ENCODE data around the gene ARHGAP6.
"Not testable (repeated sequence)": the region's sequence is repeated elsewhere in the genome, so short reads cannot be mapped to it uniquely, and the experiment has no call there.

The ARHGAP6 gene

DNA sequence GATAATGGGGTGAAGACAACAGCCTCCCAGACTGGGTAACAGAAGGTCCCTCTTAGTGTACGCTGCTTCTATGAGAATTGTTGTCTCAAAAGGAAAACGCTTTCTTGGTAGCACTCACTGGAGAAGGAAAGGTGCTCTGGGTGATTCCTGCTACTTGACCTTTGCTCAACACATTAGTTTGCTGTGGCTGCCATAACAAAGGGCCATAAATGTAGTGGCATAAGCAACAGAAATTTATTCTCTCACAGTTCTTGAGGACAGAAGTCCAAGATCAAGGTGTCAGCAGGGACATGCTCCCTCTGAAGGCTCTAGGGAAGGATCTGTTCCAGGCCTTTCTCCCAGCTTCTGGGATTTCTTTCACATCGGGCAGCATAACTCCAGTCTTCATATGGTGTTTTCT is 535.6 kb downstream of the ARHGAP6 start:
- Histone ChIP-seq H3K9me3 (ENCODE audit: control insufficient read depth in 5 of 5, low read length in 5 of 5) (no peaks in the 10 kb centered on the region), H3K4me3 (ENCODE audit: low read depth in 1 of 5, low read length in 5 of 5) (no peak overlapping the region), H3K4me1 (ENCODE audit: control insufficient read depth in 5 of 5, insufficient read depth in 5 of 5, low read length in 5 of 5) (peaks cover 0 to under 1% (median 0%) of the 10 kb centered on the region in 5 donors), H3K27me3 (ENCODE audit: control insufficient read depth in 5 of 5, insufficient read depth in 4 of 5, low read length in 5 of 5) (peaks cover 0 to 7% (median 3%) of the 10 kb centered on the region in 5 donors), H3K36me3 (ENCODE audit: control insufficient read depth in 5 of 5, insufficient read depth in 5 of 5, low read length in 5 of 5) (no peaks in the 10 kb centered on the region), H3K27ac (ENCODE audit: low read depth, low read length) (no peak overlapping the region), H3K9ac (ENCODE audit: low read length in 5 of 5) (no peak overlapping the region)

DNA sequence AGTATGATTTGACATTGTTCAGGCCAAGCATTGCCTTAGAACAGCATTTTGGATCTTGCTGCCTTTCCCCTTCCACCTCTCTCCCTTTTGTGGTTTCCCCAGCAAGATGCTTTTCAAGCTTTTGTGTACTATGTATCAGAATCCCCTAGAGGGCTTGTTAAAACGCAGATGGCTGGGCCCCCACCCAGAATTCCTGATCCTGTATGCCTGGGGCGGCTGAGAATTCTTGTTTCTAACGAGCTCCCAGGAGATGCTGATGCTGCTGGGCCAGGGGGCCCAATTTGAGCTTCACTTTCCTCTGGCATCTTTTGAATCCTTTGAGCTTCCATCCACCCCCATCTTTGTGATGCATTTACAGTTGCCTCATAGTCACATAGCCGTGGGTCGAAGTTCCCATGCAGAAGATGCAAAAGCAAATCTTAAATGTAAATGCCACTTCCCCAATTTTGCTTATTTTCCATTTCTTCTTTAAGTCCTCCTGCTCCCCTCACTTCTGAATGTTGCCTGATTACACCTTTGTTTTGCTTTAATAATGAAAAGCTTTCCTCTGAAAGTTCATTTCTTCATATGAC is 536.1 kb downstream of the ARHGAP6 start:
- Histone ChIP-seq H3K4me1 (ENCODE audit: control insufficient read depth in 5 of 5, insufficient read depth in 5 of 5, low read length in 5 of 5) (no peaks in the 10 kb centered on the region), H3K27ac (ENCODE audit: low read depth, low read length) (no peak overlapping the region), H3K4me3 (ENCODE audit: low read depth in 1 of 5, low read length in 5 of 5) (no peak overlapping the region), H3K9me3 (ENCODE audit: control insufficient read depth in 5 of 5, low read length in 5 of 5) (no peaks in the 10 kb centered on the region), H3K36me3 (ENCODE audit: control insufficient read depth in 5 of 5, insufficient read depth in 5 of 5, low read length in 5 of 5) (no peaks in the 10 kb centered on the region), H3K27me3 (ENCODE audit: control insufficient read depth in 5 of 5, insufficient read depth in 4 of 5, low read length in 5 of 5) (peaks cover 0 to 7% (median 3%) of the 10 kb centered on the region in 5 donors), H3K9ac (ENCODE audit: low read length in 5 of 5) (no peak overlapping the region)

DNA sequence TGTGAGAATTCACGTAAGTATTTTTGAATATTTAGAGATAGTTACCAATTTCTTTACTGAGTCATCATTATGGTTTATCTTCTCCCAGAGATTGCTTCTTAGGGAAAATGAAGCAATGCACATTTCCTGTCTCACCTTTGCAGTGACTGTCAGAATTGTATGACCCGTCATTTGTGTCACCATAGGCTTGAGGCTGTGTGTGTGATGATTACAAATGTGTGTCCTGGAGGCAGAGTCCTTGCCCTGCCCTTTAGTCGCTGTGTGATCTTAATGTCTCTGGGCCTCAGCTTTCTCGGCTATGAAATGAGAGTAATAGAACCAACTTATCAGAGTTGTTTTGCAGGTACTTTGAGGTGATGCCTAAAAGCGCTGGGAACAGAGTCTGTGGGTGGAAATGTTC is 540.7 kb downstream of the ARHGAP6 start:
- Histone ChIP-seq H3K4me3 (ENCODE audit: low read depth in 1 of 5, low read length in 5 of 5) (no peak overlapping the region), H3K9ac (ENCODE audit: low read length in 5 of 5) (no peak overlapping the region), H3K9me3 (ENCODE audit: control insufficient read depth in 5 of 5, low read length in 5 of 5) (no peaks in the 10 kb centered on the region), H3K27ac (ENCODE audit: low read depth, low read length) (no peak overlapping the region), H3K4me1 (ENCODE audit: control insufficient read depth in 5 of 5, insufficient read depth in 5 of 5, low read length in 5 of 5) (no peaks in the 10 kb centered on the region), H3K27me3 (ENCODE audit: control insufficient read depth in 5 of 5, insufficient read depth in 4 of 5, low read length in 5 of 5) (peaks cover 0 to 3% (median 0%) of the 10 kb centered on the region in 5 donors), H3K36me3 (ENCODE audit: control insufficient read depth in 5 of 5, insufficient read depth in 5 of 5, low read length in 5 of 5) (peaks cover 11 to 16% (median 12%) of the 10 kb centered on the region in 5 donors)

DNA sequence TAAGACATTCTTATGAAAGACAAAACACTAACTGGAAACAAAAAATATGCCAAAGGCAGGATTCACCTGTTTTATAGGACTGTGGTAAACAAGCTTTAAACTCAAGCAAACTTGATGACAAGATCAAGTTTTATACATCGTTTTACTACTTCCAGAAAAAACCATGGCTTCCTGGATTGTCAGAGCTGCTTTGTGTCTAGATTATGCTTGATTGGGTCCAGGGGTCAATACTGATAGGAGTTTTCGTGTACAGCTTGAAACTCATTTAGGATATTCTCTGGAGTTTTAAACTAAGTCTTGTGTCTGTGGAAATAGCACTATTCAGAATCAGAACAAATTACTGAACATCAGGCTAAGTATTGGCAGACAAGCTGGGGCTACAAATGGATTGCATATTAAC is 541.6 kb downstream of the ARHGAP6 start:
- no peak overlapping the region for H3K27ac ChIP-seq (ENCODE audit: low read depth, low read length)
- peaks cover 0 to 3% (median 0%) of the 10 kb centered on the region in 5 donors for H3K27me3 ChIP-seq (ENCODE audit: control insufficient read depth in 5 of 5, insufficient read depth in 4 of 5, low read length in 5 of 5)
- peaks cover 11 to 25% (median 18%) of the 10 kb centered on the region in 5 donors for H3K36me3 ChIP-seq (ENCODE audit: control insufficient read depth in 5 of 5, insufficient read depth in 5 of 5, low read length in 5 of 5)
- H3K9me3 ChIP-seq (ENCODE audit: control insufficient read depth in 5 of 5, low read length in 5 of 5), result no peaks in the 10 kb centered on the region
- no peaks in the 10 kb centered on the region for H3K4me1 ChIP-seq (ENCODE audit: control insufficient read depth in 5 of 5, insufficient read depth in 5 of 5, low read length in 5 of 5)
- no peak overlapping the region for H3K9ac ChIP-seq (ENCODE audit: low read length in 5 of 5)
- H3K4me3 ChIP-seq (ENCODE audit: low read depth in 1 of 5, low read length in 5 of 5), result no peak overlapping the region

DNA sequence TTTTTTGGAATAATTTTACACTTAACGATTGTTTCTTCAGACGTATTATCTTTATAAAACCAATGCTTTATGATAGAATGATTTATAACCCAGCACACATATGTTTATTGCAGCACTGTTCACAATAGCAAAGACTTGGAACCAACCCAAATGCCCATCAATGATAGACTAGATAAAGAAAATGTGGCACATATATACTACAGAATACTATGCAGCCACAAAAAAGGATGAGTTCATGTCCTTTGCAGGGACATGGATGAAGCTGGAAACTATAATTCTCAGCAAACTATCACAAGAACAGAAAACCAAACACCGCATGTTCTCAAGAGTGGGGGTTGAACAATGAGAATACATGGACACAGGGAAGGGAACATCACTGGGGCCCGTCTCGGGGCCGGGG is 542.6 kb downstream of the ARHGAP6 start:
- H3K27ac ChIP-seq (ENCODE audit: low read depth, low read length); H3K9ac ChIP-seq (ENCODE audit: low read length in 5 of 5); H3K4me1 ChIP-seq (ENCODE audit: control insufficient read depth in 5 of 5, insufficient read depth in 5 of 5, low read length in 5 of 5); H3K27me3 ChIP-seq (ENCODE audit: control insufficient read depth in 5 of 5, insufficient read depth in 4 of 5, low read length in 5 of 5); H3K4me3 ChIP-seq (ENCODE audit: low read depth in 1 of 5, low read length in 5 of 5); H3K9me3 ChIP-seq (ENCODE audit: control insufficient read depth in 5 of 5, low read length in 5 of 5): not testable (repeated sequence)
- H3K36me3 ChIP-seq (ENCODE audit: control insufficient read depth in 5 of 5, insufficient read depth in 5 of 5, low read length in 5 of 5), result peaks cover 15 to 35% (median 24%) of the 10 kb centered on the region in 5 donors

DNA sequence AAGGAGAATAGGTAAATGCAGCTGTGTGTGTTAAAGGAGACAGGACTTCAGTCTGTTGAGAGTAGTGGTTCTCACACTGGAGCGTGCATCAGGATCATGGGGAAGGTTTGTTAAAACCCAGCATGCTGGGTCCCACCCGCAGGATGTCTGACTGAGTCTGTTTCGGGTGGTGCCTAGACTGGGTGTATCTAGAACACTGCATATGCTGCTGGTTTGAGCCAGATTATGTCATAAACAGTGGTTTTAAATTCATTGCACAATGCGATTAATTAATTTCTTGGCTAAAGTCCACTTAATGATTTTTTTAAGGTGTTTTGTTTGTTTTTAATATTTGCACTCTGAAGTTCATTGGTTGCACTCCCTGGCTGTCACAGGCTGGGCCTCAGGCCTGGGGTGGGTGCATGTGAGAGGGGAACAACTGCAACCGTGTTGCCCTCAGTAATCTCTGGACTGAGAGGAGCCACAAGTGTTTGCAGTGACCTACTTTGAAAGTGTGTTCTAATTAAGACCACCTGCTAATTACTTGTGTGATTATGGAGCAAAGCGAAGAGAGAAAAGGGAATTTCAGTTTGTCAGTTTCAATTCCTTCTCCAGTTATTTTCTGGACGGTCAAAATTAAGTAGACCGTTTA is 546.3 kb downstream of the ARHGAP6 start:
- H3K36me3 ChIP-seq (ENCODE audit: control insufficient read depth in 5 of 5, insufficient read depth in 5 of 5, low read length in 5 of 5), result peaks cover 22 to 62% (median 44%) of the 10 kb centered on the region in 5 donors
- H3K4me3 ChIP-seq (ENCODE audit: low read depth in 1 of 5, low read length in 5 of 5), result no peak overlapping the region
- no peak overlapping the region for H3K9ac ChIP-seq (ENCODE audit: low read length in 5 of 5)
- no peaks in the 10 kb centered on the region for H3K9me3 ChIP-seq (ENCODE audit: control insufficient read depth in 5 of 5, low read length in 5 of 5)
- H3K4me1 ChIP-seq (ENCODE audit: control insufficient read depth in 5 of 5, insufficient read depth in 5 of 5, low read length in 5 of 5), result no peaks in the 10 kb centered on the region
- H3K27ac ChIP-seq (ENCODE audit: low read depth, low read length), result no peak overlapping the region
- H3K27me3 ChIP-seq (ENCODE audit: control insufficient read depth in 5 of 5, insufficient read depth in 4 of 5, low read length in 5 of 5), result no peaks in the 10 kb centered on the region

DNA sequence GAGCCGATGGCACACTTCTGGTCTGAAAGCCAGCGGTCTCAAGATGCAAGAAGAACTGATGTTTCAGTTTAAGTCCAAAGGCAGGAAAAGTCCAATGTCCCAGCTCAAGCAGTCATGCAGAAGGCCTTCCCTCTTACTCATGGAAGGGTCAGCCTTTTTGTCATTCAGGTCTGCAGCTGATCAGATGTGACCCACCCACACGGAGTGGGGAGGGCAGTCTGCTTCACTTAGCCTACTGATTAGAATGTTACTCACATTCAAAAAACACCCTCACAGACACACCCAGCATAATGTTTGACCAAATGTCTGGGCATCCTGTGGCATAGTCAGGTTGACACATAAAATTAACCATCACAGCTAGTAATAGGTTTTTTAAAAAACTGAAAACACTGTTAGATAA is 548.0 kb downstream of the ARHGAP6 start:
- Histone ChIP-seq H3K9me3 (ENCODE audit: control insufficient read depth in 5 of 5, low read length in 5 of 5) (no peaks in the 10 kb centered on the region), H3K27me3 (ENCODE audit: control insufficient read depth in 5 of 5, insufficient read depth in 4 of 5, low read length in 5 of 5) (no peaks in the 10 kb centered on the region), H3K9ac (ENCODE audit: low read length in 5 of 5) (no peak overlapping the region), H3K36me3 (ENCODE audit: control insufficient read depth in 5 of 5, insufficient read depth in 5 of 5, low read length in 5 of 5) (peaks cover 18 to 62% (median 48%) of the 10 kb centered on the region in 5 donors), H3K4me1 (ENCODE audit: control insufficient read depth in 5 of 5, insufficient read depth in 5 of 5, low read length in 5 of 5) (peaks cover 0 to 10% (median 4%) of the 10 kb centered on the region in 5 donors), H3K27ac (ENCODE audit: low read depth, low read length) (no peak overlapping the region), H3K4me3 (ENCODE audit: low read depth in 1 of 5, low read length in 5 of 5) (no peak overlapping the region)

DNA sequence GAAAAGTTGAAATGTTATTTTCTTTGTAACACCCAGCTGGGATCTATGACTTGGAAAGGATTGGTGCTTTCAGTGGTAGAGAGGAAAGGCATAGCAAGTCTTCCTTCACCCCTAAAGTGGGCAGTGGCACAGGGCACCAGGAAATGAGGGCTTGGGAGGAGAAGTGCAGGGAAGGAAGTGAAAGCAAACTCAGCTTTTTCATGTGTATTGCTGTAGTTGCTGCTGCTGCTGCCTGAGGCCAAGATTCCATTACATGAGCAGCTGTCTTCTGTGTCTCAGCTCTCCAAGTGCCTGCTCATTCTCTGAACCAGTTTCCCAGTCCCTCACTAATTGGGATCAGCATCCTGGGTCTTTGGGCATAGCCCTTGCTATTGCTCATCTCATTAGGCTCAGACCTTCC is 552.0 kb downstream of the ARHGAP6 start:
- peaks cover 11 to 33% (median 26%) of the 10 kb centered on the region in 5 donors for H3K36me3 ChIP-seq (ENCODE audit: control insufficient read depth in 5 of 5, insufficient read depth in 5 of 5, low read length in 5 of 5)

DNA sequence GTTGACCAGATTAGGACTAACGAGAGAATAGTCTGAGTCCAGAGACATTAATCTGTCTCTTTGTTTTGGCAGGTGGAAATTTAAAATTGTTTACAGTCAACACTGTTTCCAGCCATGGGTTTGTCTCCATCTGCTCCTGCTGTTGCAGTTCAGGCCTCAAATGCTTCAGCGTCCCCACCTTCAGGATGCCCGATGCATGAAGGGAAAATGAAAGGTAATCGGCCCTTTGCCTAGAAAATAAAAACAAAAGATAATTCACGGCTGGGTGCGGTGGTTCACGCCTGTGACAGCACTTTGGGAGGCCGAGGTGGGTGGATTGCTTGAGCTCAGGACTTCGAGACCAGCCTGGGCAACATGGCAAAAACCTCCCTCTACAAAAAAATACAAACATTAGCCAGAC is 553.8 kb downstream of the ARHGAP6 start:
- H3K27ac ChIP-seq (ENCODE audit: low read depth, low read length), result peak overlapping the region; percentile 51
- H3K4me3 ChIP-seq (ENCODE audit: low read depth in 1 of 5, low read length in 5 of 5), result peak overlapping the region; percentile 63 to 74 (median 70)
- peak overlapping the region; percentile 23 to 83 (median 80) for H3K9ac ChIP-seq (ENCODE audit: low read length in 5 of 5)
- H3K4me1 ChIP-seq (ENCODE audit: control insufficient read depth in 5 of 5, insufficient read depth in 5 of 5, low read length in 5 of 5), result peaks cover 0 to 22% (median 18%) of the 10 kb centered on the region in 5 donors
- H3K9me3 ChIP-seq (ENCODE audit: control insufficient read depth in 5 of 5, low read length in 5 of 5), result no peaks in the 10 kb centered on the region
- peaks cover 0 to 5% (median 0%) of the 10 kb centered on the region in 5 donors for H3K27me3 ChIP-seq (ENCODE audit: control insufficient read depth in 5 of 5, insufficient read depth in 4 of 5, low read length in 5 of 5)
- peaks cover 6 to 20% (median 14%) of the 10 kb centered on the region in 5 donors for H3K36me3 ChIP-seq (ENCODE audit: control insufficient read depth in 5 of 5, insufficient read depth in 5 of 5, low read length in 5 of 5)

More for the DNA sequence above, 552.0 kb downstream of the ARHGAP6 start:
- H3K4me1 ChIP-seq (ENCODE audit: control insufficient read depth in 5 of 5, insufficient read depth in 5 of 5, low read length in 5 of 5), result peaks cover 0 to 22% (median 18%) of the 10 kb centered on the region in 5 donors
- H3K27ac ChIP-seq (ENCODE audit: low read depth, low read length), result no peak overlapping the region
- H3K9me3 ChIP-seq (ENCODE audit: control insufficient read depth in 5 of 5, low read length in 5 of 5), result no peaks in the 10 kb centered on the region
- no peaks in the 10 kb centered on the region for H3K27me3 ChIP-seq (ENCODE audit: control insufficient read depth in 5 of 5, insufficient read depth in 4 of 5, low read length in 5 of 5)
- H3K4me3 ChIP-seq (ENCODE audit: low read depth in 1 of 5, low read length in 5 of 5), result no peak overlapping the region
- H3K9ac ChIP-seq (ENCODE audit: low read length in 5 of 5), result no peak overlapping the region

DNA sequence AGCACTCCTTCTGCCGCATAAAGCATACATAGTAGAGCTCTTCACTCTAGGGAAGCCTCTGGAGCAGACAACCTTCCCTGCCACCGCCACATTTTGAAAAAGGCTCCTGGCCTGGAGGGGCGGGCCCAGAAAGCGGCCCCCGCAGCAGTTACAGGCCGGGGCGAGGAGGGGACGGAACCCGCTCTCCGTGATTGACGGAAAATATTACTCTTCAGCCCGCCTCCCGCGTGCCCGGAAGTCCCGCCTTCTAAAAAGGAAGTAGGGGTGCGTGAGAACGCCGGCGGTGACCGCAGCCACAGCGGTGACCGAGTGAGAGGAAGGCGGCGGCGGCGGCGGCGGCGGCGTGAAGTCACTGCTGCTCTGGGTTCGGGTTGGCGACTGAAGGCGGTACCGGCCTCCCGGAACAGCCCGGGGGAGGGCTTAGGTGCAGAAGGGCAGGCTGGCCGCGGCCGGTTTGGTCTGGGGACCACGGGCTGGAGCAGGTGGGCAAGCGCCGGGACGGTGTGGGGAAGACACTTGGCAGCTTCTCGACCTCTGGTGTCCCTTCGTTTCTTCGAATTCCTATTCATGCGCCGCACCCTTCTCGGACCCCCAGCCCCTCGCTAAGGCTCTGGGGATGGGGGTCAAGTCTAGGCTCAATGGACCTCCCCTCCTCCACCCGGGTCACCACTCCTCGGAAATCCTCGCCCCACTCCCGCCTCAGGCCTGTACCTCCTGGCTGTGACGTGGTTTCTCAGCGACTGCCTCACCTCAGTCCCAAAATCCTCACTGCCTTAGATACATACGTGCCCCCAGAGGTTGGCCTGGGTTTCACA is 554.5 kb downstream of the ARHGAP6 start, which contains the start of gene HCCS:
Gene HCCS (plus strand): TSS at position 296 of the 815 bp plus-strand sequence. CDS start 729 bp downstream, outside the sequence.
- peak within 1 kb of the TSS; percentile 63 to 74 (median 70) for H3K4me3 ChIP-seq (ENCODE audit: low read depth in 1 of 5, low read length in 5 of 5)
- H3K9me3 ChIP-seq (ENCODE audit: control insufficient read depth in 5 of 5, low read length in 5 of 5), result no peaks in the 10 kb centered on the region
- peaks cover 0 to 5% (median 0%) of the 10 kb centered on the region in 5 donors for H3K27me3 ChIP-seq (ENCODE audit: control insufficient read depth in 5 of 5, insufficient read depth in 4 of 5, low read length in 5 of 5)
- H3K9ac ChIP-seq (ENCODE audit: low read length in 5 of 5), result peak within 1 kb of the TSS; percentile 23 to 83 (median 80)
- H3K27ac ChIP-seq (ENCODE audit: low read depth, low read length), result peak within 1 kb of the TSS; percentile 51
- peaks cover 4 to 17% (median 11%) of the 10 kb centered on the region in 5 donors for H3K36me3 ChIP-seq (ENCODE audit: control insufficient read depth in 5 of 5, insufficient read depth in 5 of 5, low read length in 5 of 5)
- peaks cover 0 to 22% (median 18%) of the 10 kb centered on the region in 5 donors for H3K4me1 ChIP-seq (ENCODE audit: control insufficient read depth in 5 of 5, insufficient read depth in 5 of 5, low read length in 5 of 5)
